ENCODE results near the gene EDN2. TPM values are rescaled to one million over a fixed set of nuclear protein-coding genes. Genes with fewer than 3 reads are reported as not detected.

The EDN2 gene
- total and polyA plus RNA-seq, 2 of the 8 experiments (the other 6 are each of a cell fraction or from before 2014, with no cell fraction given) = 0.32 to 0.39 TPM

DNA sequence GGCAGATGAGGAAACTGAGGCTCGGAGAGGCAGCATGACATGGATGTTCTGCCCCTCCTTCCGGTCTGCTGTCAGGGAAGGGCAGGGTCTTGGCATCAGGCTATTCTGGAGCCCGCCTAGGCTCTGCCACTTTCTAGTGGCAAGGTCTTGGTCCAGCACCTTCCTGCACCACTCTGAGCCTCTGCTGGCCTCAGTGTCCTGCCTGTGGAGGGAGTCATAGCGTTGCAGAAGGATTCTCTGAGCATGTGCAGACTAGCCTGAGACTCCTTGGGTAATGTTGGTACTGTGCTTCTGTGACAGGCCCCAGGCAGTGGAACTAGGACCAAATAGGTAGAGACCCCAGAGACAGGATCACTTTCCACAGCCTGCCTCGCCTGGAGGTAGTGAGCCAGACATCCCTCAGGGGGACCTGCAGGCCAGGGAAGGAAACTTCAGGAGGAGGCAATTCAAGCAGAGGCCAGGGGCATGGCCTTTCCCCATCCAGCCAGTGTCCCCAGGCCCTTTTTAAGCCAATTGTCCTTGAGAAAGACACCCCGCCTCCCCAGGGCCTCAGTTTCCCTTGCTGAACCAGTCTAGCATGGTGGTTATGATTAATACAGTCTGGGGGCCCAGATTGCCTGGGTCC lies 10.6 kb downstream of the EDN2 start:
- ChIA-PET CTCF (ENCODE audit: partially characterized antibody) (interaction anchor here (0.7 to 12.5 kb wide), 9 partner anchors 11 to 51 kb away, joined by 3 to 141 read pairs (median 7); partner anchors contain the start of gene EDN2), POLR2A (ENCODE audit: partially characterized antibody) (no interaction called here)
- DNase-seq (ENCODE audit: low read depth in 1 of 2, low spot score in 2 of 2) = no peak
- TF ChIP-seq TEAD4 (IDR thresholded peaks at IDR 0.05; ENCODE audit: low read depth, low read length) = no peak
- no peak for TF ChIP-seq POU5F1 (IDR thresholded peaks at IDR 0.05; ENCODE audit: low read depth, low read length)
- no peak for TF ChIP-seq RBBP5 (IDR thresholded peaks at IDR 0.05; ENCODE audit: borderline replicate concordance, low read depth, low read length)
- no peak for TF ChIP-seq EP300 (IDR thresholded peaks at IDR 0.05; ENCODE audit: borderline replicate concordance in 1 of 2, low read depth in 2 of 2, low read length in 2 of 2)
- TF ChIP-seq RFX5 (IDR thresholded peaks at IDR 0.05; ENCODE audit: borderline replicate concordance, low read depth, low read length) = no peak
- no peak for TF ChIP-seq YY1 (IDR thresholded peaks at IDR 0.05; ENCODE audit: low read depth, low read length)
- TF ChIP-seq SP2 (IDR thresholded peaks at IDR 0.05; ENCODE audit: low read length) = no peak
- TF ChIP-seq BACH1 (IDR thresholded peaks at IDR 0.05; ENCODE audit: low read length) = no peak
- TF ChIP-seq JUN (IDR thresholded peaks at IDR 0.05; ENCODE audit: low read depth, low read length) = no peak
- TF ChIP-seq, protein P1, sequence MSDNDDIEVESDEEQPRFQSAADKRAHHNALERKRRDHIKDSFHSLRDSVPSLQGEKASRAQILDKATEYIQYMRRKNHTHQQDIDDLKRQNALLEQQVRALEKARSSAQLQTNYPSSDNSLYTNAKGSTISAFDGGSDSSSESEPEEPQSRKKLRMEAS (IDR thresholded peaks at IDR 0.05) = no peak
- no peak for TF ChIP-seq CREB1 (IDR thresholded peaks at IDR 0.05)
- TF ChIP-seq, protein P2, sequence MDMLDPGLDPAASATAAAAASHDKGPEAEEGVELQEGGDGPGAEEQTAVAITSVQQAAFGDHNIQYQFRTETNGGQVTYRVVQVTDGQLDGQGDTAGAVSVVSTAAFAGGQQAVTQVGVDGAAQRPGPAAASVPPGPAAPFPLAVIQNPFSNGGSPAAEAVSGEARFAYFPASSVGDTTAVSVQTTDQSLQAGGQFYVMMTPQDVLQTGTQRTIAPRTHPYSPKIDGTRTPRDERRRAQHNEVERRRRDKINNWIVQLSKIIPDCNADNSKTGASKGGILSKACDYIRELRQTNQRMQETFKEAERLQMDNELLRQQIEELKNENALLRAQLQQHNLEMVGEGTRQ (IDR thresholded peaks at IDR 0.05; ENCODE audit: low read length) = no peak

More for the DNA sequence above, 10.6 kb downstream of the EDN2 start:
- no peaks in the 10 kb centered on the region for H3K27me3 ChIP-seq (replicated peaks in 1 of 4; ENCODE audit: control insufficient read depth in 3 of 4, extremely low read depth in 1 of 4, insufficient read depth in 3 of 4, low read length in 3 of 4)
- no peak overlapping the region for H3K4me3 ChIP-seq (ENCODE audit: extremely low read depth in 1 of 4, insufficient read depth in 2 of 4, low read depth in 3 of 4, low read length in 4 of 4)
- no peak overlapping the region for H3K14ac ChIP-seq (ENCODE audit: insufficient read length)
- peaks cover 0 to 5% (median 4%) of the 10 kb centered on the region in 4 experiments; a peak in 2 of 7 replicates for H3K4me1 ChIP-seq (replicated peaks in 1 of 4; ENCODE audit: control insufficient read depth in 3 of 4, insufficient read depth in 4 of 4, low read length in 3 of 4)
- no peak overlapping the region for H3K23ac ChIP-seq (ENCODE audit: insufficient read length)
- no peak overlapping the region for H3K18ac ChIP-seq (ENCODE audit: extremely low read depth, low read length)
- H3K56ac ChIP-seq (replicated peaks; ENCODE audit: insufficient read length, low read depth, low read length) = no peak overlapping the region
- no peak overlapping the region for H2AK5ac ChIP-seq (ENCODE audit: low read depth, low read length)
- no peak overlapping the region; the same call in 1 of the 2 replicates for H2BK15ac ChIP-seq (ENCODE audit: low read length)
- H2BK5ac ChIP-seq (ENCODE audit: low read depth, low read length) = no peak overlapping the region
- H2BK12ac ChIP-seq (ENCODE audit: low read depth, low read length) = no peak overlapping the region
- no peaks in the 10 kb centered on the region for H3K79me1 ChIP-seq (ENCODE audit: low read depth, low read length)
- H3K4ac ChIP-seq (replicated peaks; ENCODE audit: insufficient read length, low read depth, low read length) = no peak overlapping the region
- H4K91ac ChIP-seq (replicated peaks; ENCODE audit: insufficient read length, low read length) = no peak overlapping the region
- H3K23me2 ChIP-seq (ENCODE audit: low read depth, low read length) = no peaks in the 10 kb centered on the region
- H4K8ac ChIP-seq (ENCODE audit: extremely low read depth, insufficient read depth, low read length) = no peak overlapping the region
- H2AFZ ChIP-seq (ENCODE audit: low read length) = no peak overlapping the region
- no peaks in the 10 kb centered on the region for H3K9me3 ChIP-seq (ENCODE audit: insufficient read depth in 2 of 2, low read depth in 1 of 2, low read length in 1 of 2)
- no peaks in the 10 kb centered on the region for H3K79me2 ChIP-seq (ENCODE audit: control insufficient read depth in 1 of 2, insufficient read depth in 2 of 2, low read length in 2 of 2)
- H3K4me2 ChIP-seq (ENCODE audit: insufficient read depth in 1 of 2, low read depth in 2 of 2, low read length in 2 of 2) = no peak overlapping the region
- WGBS, 2 experiments (ENCODE audit: extremely low coverage in 1 of 2, insufficient coverage in 1 of 2, insufficient read length in 1 of 2, insufficient replicate concordance in 2 of 2, low coverage in 1 of 2, low lambda C conversion rate in 2 of 2, missing lambda C conversion rate in 1 of 2) = 82% methylated on average over 6 of the region's 6 CpGs; no CpG with 5 or more reads in 1 of the 2 experiments
- peak overlapping the region; percentile 61; the same call in 1 of the 2 replicates for H2BK20ac ChIP-seq (ENCODE audit: low read length)
- no peak for FAIRE-seq
- H2BK120ac ChIP-seq (replicated peaks; ENCODE audit: low read depth, low read length) = no peak overlapping the region
- H3K27ac ChIP-seq (ENCODE audit: low read depth, low read length) = no peak overlapping the region
- no peak overlapping the region for H4K5ac ChIP-seq (ENCODE audit: insufficient read length, low read depth, low read length)
- no peak overlapping the region for H3K9ac ChIP-seq (replicated peaks in 1 of 4; ENCODE audit: extremely low read depth in 1 of 4, low read depth in 3 of 4, low read length in 3 of 4)
- no peaks in the 10 kb centered on the region for H4K20me1 ChIP-seq (replicated peaks in 1 of 2; ENCODE audit: control insufficient read depth in 1 of 2, insufficient read depth in 2 of 2, low read length in 2 of 2)
- H3K36me3 ChIP-seq (ENCODE audit: control insufficient read depth in 2 of 4, insufficient read depth in 4 of 4, low read length in 3 of 4) = no peaks in the 10 kb centered on the region; a peak in 1 of 8 replicates
